GM12875 (cell line): Measurements from ENCODE around the gene AGO1.
"Not testable (repeated sequence)": the region's sequence is repeated elsewhere in the genome, so short reads cannot be mapped to it uniquely, and the experiment has no call there.

Experiments
- H3K4me3 ChIP-seq: one replicate; pipeline ENCODE4 v1.5.1; 2011; ENCODE audit warnings: low read depth, low read length, control low read depth
- TF ChIP-seq, protein P1 (sequence below): IDR thresholded peaks from 2 replicates; pipeline ENCODE4 v1.5.1; 2011; ENCODE audit warnings: low read depth, mild to moderate bottlenecking, control low read depth, inconsistent platforms, low read length, moderate library complexity, borderline replicate concordance; ENCODE audit not compliant: insufficient read depth

The AGO1 gene

DNA sequence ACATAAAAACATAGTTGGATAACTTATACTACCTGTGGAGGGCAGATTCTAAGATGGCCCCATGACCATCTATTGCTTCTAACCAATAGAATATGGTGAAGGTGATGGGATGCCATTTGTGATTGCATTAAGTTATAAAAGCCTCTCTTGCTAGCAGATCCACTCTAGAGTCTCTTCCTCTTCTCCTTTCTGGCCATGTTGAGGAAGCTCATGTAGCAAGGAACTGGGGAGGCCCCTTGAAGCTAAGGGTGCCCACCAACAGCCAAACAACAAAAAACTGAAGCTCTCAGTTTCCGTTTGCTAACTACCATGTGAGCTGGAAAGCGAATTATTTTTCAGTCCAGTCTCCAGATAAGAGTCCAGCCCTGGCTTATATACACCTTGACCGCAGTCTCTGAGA, 16.0 kb upstream of the AGO1 start:
- H3K4me3 ChIP-seq, result no peak overlapping the region

DNA sequence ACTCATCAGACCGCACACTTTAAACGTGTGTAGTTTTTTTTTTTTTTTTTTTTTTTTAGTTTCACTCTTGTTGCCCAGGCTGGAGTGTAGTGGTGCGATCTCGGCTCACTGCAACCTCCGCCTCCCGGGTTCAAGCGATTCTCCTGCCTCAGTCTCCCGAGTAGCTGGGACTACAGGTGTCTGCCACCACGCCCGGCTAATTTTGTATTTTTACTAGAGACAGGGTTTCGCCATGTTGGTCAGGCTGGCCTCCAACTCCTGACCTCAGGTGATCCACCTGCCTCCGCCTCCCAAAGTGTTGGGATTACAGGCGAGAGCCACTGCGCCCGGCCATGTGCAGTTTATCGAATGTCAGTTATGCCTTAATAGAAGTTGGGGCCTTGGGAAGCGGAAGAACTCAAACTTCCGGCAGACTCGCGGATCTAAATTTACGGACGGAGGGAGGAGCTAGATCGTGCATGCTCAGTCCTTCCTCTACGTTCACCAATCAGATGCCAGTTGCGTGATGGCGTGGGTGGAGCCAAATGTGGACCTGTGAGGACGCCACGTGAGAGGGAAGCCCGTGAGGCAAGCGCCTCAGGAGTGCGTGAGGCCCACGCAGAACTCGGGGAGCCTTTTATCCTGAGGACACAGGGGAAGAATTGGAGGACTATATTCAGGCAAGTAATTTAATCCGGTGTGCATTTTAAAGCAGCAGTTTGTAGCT, 13.6 kb upstream of the AGO1 start:
- not testable (repeated sequence) for H3K4me3 ChIP-seq

More for the DNA sequence above, 16.0 kb upstream of the AGO1 start:
- TF ChIP-seq, protein P1, sequence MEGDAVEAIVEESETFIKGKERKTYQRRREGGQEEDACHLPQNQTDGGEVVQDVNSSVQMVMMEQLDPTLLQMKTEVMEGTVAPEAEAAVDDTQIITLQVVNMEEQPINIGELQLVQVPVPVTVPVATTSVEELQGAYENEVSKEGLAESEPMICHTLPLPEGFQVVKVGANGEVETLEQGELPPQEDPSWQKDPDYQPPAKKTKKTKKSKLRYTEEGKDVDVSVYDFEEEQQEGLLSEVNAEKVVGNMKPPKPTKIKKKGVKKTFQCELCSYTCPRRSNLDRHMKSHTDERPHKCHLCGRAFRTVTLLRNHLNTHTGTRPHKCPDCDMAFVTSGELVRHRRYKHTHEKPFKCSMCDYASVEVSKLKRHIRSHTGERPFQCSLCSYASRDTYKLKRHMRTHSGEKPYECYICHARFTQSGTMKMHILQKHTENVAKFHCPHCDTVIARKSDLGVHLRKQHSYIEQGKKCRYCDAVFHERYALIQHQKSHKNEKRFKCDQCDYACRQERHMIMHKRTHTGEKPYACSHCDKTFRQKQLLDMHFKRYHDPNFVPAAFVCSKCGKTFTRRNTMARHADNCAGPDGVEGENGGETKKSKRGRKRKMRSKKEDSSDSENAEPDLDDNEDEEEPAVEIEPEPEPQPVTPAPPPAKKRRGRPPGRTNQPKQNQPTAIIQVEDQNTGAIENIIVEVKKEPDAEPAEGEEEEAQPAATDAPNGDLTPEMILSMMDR, result no peak

DNA sequence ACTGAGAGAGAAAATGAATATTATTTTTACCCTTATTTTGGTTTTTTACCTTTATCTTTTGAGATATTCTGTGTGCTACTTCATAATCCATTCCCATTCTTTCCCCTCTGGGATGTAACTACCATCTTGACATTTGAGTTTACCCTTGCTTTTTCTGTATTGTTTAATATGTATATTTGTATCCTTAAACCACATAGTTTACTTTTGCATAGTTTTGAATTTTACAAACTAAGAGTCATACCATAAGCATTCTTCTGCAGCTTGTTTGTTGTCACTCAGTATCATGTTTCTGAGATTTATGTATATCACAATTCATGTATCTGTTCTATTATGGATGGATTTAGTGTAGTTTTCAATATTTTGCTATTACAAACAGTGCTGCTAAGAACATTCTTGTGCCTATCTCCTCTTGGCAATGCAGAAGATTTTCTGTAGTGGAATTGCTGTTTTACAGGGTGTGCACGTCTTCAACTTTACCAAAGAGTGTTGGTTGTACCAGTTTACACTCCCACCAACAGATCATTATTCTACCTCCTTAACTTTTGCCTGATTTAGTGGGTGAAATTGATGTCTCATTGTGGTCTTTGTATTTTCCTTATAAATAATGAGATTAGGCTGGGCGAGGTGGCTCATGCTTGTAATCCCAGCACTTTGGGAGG, 12.2 kb upstream of the AGO1 start:
- TF ChIP-seq, protein P1, result no peak
- no peak overlapping the region for H3K4me3 ChIP-seq

DNA sequence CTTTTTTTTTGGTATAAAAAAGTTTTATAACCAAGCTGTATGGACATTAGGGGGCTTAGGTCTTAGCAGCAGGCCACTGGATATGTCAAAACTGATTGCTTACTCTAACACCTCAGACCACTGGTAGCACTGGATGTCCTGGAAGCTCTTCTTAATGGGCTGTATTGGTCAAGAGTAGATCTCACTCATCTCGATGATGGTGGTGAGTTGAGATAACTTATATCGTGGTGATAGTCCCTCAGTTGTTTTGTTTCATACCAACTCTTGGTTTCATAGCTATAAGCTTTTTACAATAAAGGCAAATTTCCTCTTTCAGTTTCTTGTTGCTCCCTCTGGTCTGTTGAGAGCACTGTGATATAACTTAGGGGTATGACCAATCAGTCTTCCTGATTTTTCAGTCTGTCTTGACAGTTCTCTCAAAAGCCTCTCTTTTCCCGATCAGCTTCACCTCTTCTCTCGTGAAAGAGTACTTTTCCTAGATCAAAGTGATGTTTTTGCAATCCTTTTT, 9.7 kb upstream of the AGO1 start:
- no peak overlapping the region for H3K4me3 ChIP-seq
- TF ChIP-seq, protein P1, result no peak

DNA sequence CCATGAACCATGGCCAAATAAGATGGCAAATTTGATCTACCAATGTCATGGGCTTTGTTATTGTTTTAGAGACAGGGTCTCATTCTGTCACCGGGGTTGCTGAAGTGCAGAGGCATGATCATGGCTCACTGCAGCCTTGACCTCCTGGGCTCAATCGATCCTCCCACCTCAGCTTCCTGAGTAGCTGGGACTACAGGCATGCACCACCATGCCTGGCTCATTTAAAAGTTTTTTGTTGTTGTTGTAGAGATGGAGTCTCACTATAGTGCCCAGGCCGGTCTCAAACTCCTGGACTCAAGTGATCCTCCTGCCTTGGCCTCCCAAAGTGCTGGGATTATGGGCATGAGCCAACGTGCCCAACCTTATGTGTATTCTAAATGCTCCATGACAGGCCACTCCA, 8.9 kb upstream of the AGO1 start:
- H3K4me3 ChIP-seq, result not testable (repeated sequence)

DNA sequence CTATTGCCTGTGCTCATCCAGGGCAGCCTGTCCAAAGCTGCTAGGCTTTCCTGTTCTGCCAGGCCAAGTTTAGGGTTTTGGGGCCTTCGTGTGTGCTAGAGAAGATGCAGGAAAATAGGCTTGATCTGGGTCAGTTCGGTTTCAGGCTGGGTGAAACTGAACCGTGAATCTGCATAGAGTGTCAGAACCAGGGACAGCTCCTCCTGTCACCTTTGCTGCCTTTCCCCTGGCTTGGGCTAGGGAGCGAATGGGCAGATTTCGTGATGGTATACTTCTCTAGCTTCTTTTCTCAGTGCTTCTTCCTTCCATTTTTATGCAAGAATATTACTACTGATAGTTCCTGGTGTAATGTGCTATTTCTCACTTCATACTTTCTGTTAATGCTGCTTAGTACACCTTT, 6.0 kb upstream of the AGO1 start:
- no peak overlapping the region for H3K4me3 ChIP-seq
- TF ChIP-seq, protein P1, result no peak

DNA sequence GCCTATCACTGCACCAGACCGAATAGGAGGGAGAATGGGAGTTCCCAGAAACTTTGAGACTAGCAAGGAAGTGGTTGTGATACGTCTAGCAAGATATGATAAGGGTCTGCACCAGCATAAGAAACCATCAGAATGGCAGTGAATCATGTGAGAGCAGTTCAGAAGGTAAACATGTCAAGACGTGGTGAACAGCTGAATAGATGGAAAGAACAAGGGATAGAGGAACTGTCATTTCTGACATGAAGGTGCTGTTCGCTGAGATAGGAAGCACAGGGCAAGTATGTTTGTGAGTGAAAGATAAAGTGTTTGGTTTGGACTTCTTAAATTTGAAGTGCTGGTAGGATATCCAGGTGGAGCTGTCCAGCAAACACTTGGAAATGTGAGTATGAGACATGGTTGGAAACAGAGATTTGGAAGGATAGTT, 1.1 kb upstream of the AGO1 start:
- TF ChIP-seq, protein P1, result no peak
- no peak overlapping the region for H3K4me3 ChIP-seq

DNA sequence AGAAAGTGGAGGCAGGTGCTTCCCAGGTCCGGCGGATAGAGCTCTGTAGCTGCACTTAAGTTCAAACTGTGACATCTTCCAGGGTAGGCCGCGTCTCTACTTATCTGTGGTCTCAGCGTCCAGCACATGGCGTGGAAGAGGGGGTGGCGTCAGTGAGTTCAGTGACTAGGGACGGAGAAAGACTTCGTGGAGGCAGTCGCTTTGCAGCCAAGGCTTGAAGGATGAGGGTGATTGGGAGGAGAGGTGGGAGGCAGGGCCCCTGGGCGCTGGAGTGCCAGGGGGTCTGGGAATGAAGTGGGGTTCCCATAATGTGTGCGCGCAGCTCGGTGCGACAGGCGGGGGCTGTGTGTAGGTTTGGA, 444 bp upstream of the AGO1 start:
- H3K4me3 ChIP-seq, result no peak overlapping the region
- TF ChIP-seq, protein P1, result no peak
